Body of pancreas (tissue), 4 donors: ENCODE results near the gene PHKA1. TPM values are rescaled to one million over a fixed set of nuclear protein-coding genes. Genes with fewer than 3 reads are reported as not detected.

Experiments used
- ATAC-seq: fragments of 150-250 bp; one replicate; pipeline ENCODE4 v1.9.1; 2016
- DNase-seq, 4 donors: peaks; one replicate each; pipeline ENCODE4 v3.0.0-alpha.2; 2019
- H3K27ac ChIP-seq, 4 donors: fragments of 200-600 bp; sonication (generic); 1 replicate in 3 of 4; 2 replicates in 1 of 4; pipeline versions ENCODE4 v1.5.1 to v1.6.1; 2016 to 2019; ENCODE audit warnings: mild to moderate bottlenecking in 1 of 4, mixed read lengths in 1 of 4, moderate library complexity in 1 of 4
- H3K27me3 ChIP-seq, 2 donors: fragments of 200-600 bp; sonication (generic); one replicate each; pipeline ENCODE4 v1.6.0; 2016; ENCODE audit warnings: mild to moderate bottlenecking in 1 of 2
- H3K36me3 ChIP-seq, 2 donors: fragments of 200-600 bp; sonication (generic); replicated peaks in 1 of 2; 2 replicates each; pipeline ENCODE4 v1.5.1; 2016; ENCODE audit warnings: low read depth in 2 of 2; ENCODE audit not compliant: insufficient read depth in 1 of 2
- H3K4me1 ChIP-seq: fragments of 200-600 bp; sonication (generic); one replicate; pipeline ENCODE4 v1.6.0; 2016
- H3K4me3 ChIP-seq, 2 donors: fragments of 200-600 bp; sonication (generic); 1 replicate in 1 of 2; 2 replicates in 1 of 2; pipeline ENCODE4 v1.5.1; 2016 to 2019
- H3K9me3 ChIP-seq, 3 donors: fragments of 200-600 bp; sonication (generic); 1 replicate in 2 of 3; 2 replicates in 1 of 3; pipeline ENCODE4 v1.5.1; 2016
- CTCF ChIP-seq, 7 experiments: fragments of 450-650 bp in 4 of 7; fragments of 200-600 bp in 3 of 7; sonication (generic) in 3 of 7; IDR thresholded peaks; one replicate each; pipeline ENCODE4 v1.5.1; 2016 to 2019; ENCODE audit warnings: antibody characterized with exemption in 7 of 7
- POLR2A ChIP-seq, 3 donors: fragments of 450-650 bp; IDR thresholded peaks; one replicate each; pipeline ENCODE4 v1.6.1; 2016; ENCODE audit warnings: antibody characterized with exemption in 3 of 3, mild to moderate bottlenecking in 2 of 3
- WGBS, 2 donors: methylation state at CpG; one replicate each; pipeline ENCODE4 v1.1.5; 2017; 5-methylcytosine and 5-hydroxymethylcytosine counted together
- intact Hi-C: fragments of 100-400 bp; cut with DNase I; formaldehyde crosslinking; loops from one replicate; pipeline ENCODE4 v1.15.1; 2023
- total RNA-seq, 2 donors: library from RNA; depleted of rRNA; stranded (reverse); fragments of >200 nt; gene quantifications; one replicate each; pipeline ENCODE4 v1.1.0, GENCODE V29; 2016

The PHKA1 gene
- total RNA-seq, 2 donors from 2014 or later: 7.3 to 8.6 TPM

DNA sequence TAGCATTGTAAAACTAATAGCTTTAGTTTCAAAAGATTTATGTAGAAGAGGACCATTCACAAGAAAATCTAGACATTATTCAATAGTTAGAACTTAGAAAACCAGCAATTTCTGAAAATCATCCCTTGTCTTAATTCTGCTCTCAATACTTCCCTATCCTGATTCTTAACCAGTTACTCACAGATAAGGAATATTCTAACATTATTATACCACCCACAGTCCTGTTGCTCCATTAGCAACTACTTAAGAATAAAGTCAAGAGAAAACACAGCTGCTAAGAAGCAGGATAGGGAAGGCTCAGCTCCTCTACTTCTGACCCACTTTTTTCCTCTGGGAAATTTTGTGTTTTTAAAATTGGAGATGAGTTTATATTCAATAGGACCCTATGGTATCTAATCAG lies 47.7 kb downstream of the PHKA1 start:
- no peak for ATAC-seq
- Histone ChIP-seq H3K27ac (no peak overlapping the region), H3K4me3 (no peak overlapping the region), H3K27me3 (no peaks in the 10 kb centered on the region), H3K4me1 (no peaks in the 10 kb centered on the region), H3K9me3 (no peaks in the 10 kb centered on the region), H3K36me3 (no peaks in the 10 kb centered on the region)
- intact Hi-C loops: no loop called here
- no peak for DNase-seq
- TF ChIP-seq CTCF (IDR thresholded peaks at IDR 0.05) (no peak), POLR2A (IDR thresholded peaks at IDR 0.05) (no peak)

- Histone ChIP-seq H3K9me3 (no peaks in the 10 kb centered on the region), H3K4me1 (no peaks in the 10 kb centered on the region), H3K4me3 (no peak overlapping the region), H3K36me3 (no peaks in the 10 kb centered on the region), H3K27me3 (no peaks in the 10 kb centered on the region), H3K27ac (no peak overlapping the region)
- intact Hi-C loops: no loop called here
- ATAC-seq (no peak), DNase-seq (no peak)
- TF ChIP-seq CTCF (IDR thresholded peaks at IDR 0.05) (no peak), POLR2A (IDR thresholded peaks at IDR 0.05) (no peak)
Measured at GRCh38 chrX:72663737-72664136, 50.4 kb downstream of the PHKA1 start.

DNA sequence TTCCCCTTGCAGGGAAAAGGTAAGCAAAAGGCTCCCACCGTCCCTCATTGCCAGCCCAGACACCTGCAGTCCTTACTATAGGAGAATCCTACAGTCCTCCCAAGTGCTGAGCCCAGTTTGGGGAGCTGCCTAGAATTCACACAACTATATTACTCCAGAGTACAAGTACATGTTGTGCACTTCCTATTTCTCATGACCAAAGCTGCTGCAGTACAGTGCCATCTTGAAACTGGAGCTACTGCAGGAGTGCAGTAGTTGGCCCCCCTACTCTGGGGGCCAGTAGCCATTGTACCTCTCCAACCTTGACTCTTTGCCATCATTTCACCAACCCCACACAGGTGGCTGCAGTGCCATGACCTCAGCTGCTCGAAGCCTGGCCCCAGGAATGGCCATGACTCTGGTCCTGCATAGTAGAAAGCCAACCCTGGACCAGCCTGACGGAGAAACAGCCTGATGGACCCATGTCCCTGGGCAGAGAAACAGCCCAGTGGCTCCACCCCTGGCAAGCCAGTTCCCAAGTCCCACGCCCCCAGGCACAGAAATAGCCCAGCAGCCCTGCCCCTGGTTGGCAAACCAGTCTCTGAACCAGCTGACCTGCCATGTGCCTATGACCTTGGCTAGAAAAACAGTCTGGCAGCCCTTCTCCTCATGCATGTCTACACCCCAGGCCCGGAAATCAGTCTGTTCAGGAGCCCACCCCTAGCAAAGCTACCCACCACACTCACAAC lies 51.9 kb downstream of the PHKA1 start:
- DNase-seq (no peak), ATAC-seq (no peak)
- WGBS, 2 donors: 88% methylated on average over 5 of the region's 5 CpGs; no CpG with 5 or more reads in 1 of the 2 donors
- no peak overlapping the region for H3K4me3 ChIP-seq
- TF ChIP-seq POLR2A (IDR thresholded peaks at IDR 0.05): no peak
- no peak for TF ChIP-seq CTCF (IDR thresholded peaks at IDR 0.05)
- no peaks in the 10 kb centered on the region for H3K9me3 ChIP-seq
- H3K36me3 ChIP-seq: no peaks in the 10 kb centered on the region
- H3K4me1 ChIP-seq: no peaks in the 10 kb centered on the region
- intact Hi-C loops: no loop called here
- H3K27me3 ChIP-seq: no peaks in the 10 kb centered on the region
- H3K27ac ChIP-seq: no peak overlapping the region

DNA sequence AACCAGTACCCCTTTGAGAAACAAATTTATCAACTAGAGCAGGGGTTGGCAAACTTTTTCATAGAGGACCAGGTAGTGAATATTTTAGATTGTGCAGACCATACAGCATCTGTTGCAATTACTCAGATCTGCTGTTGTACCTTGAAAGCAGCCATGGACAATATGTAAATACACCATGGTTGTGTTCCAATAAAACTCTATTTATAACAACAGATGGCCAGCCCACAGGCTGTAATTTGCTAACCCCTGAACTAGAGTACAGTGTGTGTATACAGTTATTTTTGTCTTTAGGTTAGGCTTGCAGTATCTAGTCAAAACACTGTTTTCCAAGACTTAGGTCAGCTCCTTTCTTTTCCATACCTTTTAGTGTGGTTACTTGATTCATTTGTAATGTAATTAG lies 54.4 kb downstream of the PHKA1 start:
- no peak overlapping the region for H3K27ac ChIP-seq
- no peaks in the 10 kb centered on the region for H3K9me3 ChIP-seq
- TF ChIP-seq POLR2A (IDR thresholded peaks at IDR 0.05): no peak
- no peak for TF ChIP-seq CTCF (IDR thresholded peaks at IDR 0.05)
- no peaks in the 10 kb centered on the region for H3K4me1 ChIP-seq
- no peaks in the 10 kb centered on the region for H3K36me3 ChIP-seq
- DNase-seq: no peak
- no peaks in the 10 kb centered on the region for H3K27me3 ChIP-seq
- intact Hi-C loops: no loop called here
- ATAC-seq: no peak
- H3K4me3 ChIP-seq: no peak overlapping the region

DNA sequence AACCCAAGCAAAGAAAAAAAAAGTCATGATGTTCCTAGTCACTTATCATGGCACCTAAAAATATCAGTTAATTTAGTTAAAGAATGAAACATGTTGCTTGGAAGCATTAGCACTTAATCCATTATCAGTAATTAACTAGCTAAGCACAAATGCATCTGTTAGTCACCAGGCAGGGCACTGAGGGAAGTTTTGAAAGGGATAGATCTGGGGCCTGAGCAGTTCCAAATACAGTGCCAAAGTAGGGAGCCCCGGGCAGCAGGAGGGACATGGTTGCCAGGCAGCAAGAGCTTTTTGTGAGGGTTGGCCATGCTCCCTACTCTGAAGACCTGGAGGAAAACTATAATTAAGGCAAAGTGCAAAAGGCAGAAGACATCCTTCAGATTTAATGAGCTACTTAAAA lies 62.0 kb downstream of the PHKA1 start:
- TF ChIP-seq CTCF (IDR thresholded peaks at IDR 0.05) (no peak), POLR2A (IDR thresholded peaks at IDR 0.05) (no peak)
- ATAC-seq (no peak), DNase-seq (no peak)
- Histone ChIP-seq H3K36me3 (no peaks in the 10 kb centered on the region), H3K4me1 (no peaks in the 10 kb centered on the region), H3K4me3 (no peak overlapping the region), H3K27me3 (no peaks in the 10 kb centered on the region), H3K9me3 (no peaks in the 10 kb centered on the region), H3K27ac (no peak overlapping the region)
- WGBS, 2 donors: 50 to 85% methylated on average over 1 of the region's 1 CpG
- intact Hi-C loops: no loop called here
